GM21717 (cell line): Measurements from ENCODE around the gene SUPT20H.
"Not testable (repeated sequence)": the region's sequence is repeated elsewhere in the genome, so short reads cannot be mapped to it uniquely, and the experiment has no call there.

Experiments
- ATAC-seq: cut with Tn5 transposase; IDR thresholded peaks from one replicate; pipeline ENCODE4 v1.9.1; 2021; ENCODE audit warnings: mild to moderate bottlenecking, moderate library complexity; ENCODE audit not compliant: unreplicated experiment

SUPT20H gene

GRCh38 chr13:37070145-37070695 lies 10.7 kb upstream of the SUPT20H start:
- ATAC-seq = no peak

- ATAC-seq = no peak
Measured at GRCh38 chr13:37069597-37070103, 10.2 kb upstream of the SUPT20H start.

- ATAC-seq = no peak
Measured at GRCh38 chr13:37068962-37069361, 9.5 kb upstream of the SUPT20H start.

- ATAC-seq = no peak
Measured at GRCh38 chr13:37067874-37068273, 8.4 kb upstream of the SUPT20H start.

GRCh38 chr13:37065890-37066526 lies 6.5 kb upstream of the SUPT20H start:
- no peak for ATAC-seq

- ATAC-seq = peak; percentile 15
Measured at GRCh38 chr13:37059848-37060192, 332 bp upstream of the SUPT20H start.

GRCh38 chr13:37056228-37056627 lies 3.3 kb downstream of the SUPT20H start:
- ATAC-seq = not testable (repeated sequence)

GRCh38 chr13:37053111-37053510 lies 6.4 kb downstream of the SUPT20H start:
- ATAC-seq = not testable (repeated sequence)

GRCh38 chr13:37049810-37050209 lies 9.7 kb downstream of the SUPT20H start:
- no peak for ATAC-seq

GRCh38 chr13:37047846-37048245 lies 11.6 kb downstream of the SUPT20H start:
- ATAC-seq = no peak

GRCh38 chr13:37047032-37047431 lies 12.5 kb downstream of the SUPT20H start:
- ATAC-seq = no peak

GRCh38 chr13:37046062-37046461 lies 13.4 kb downstream of the SUPT20H start:
- ATAC-seq = no peak

GRCh38 chr13:37040789-37041188 lies 18.7 kb downstream of the SUPT20H start:
- ATAC-seq = no peak

GRCh38 chr13:37039896-37040295 lies 19.6 kb downstream of the SUPT20H start:
- ATAC-seq = no peak

- no peak for ATAC-seq
Measured at GRCh38 chr13:37037241-37037640, 22.2 kb downstream of the SUPT20H start.

GRCh38 chr13:37029617-37030016 lies 29.9 kb downstream of the SUPT20H start:
- no peak for ATAC-seq

GRCh38 chr13:37027639-37028038 lies 31.8 kb downstream of the SUPT20H start:
- no peak for ATAC-seq

- ATAC-seq = no peak
Measured at GRCh38 chr13:37026771-37027170, 32.7 kb downstream of the SUPT20H start.

- no peak for ATAC-seq
Measured at GRCh38 chr13:37023871-37024270, 35.6 kb downstream of the SUPT20H start.

- ATAC-seq = no peak
Measured at GRCh38 chr13:37014609-37015008, 44.9 kb downstream of the SUPT20H start.

GRCh38 chr13:37011788-37012187 lies 47.7 kb downstream of the SUPT20H start:
- ATAC-seq = no peak

GRCh38 chr13:37011002-37011401 lies 48.5 kb downstream of the SUPT20H start:
- ATAC-seq = no peak

- no peak for ATAC-seq
Measured at GRCh38 chr13:37010424-37010823, 49.1 kb downstream of the SUPT20H start.
